WTC11 (cell line): ENCODE results near the gene FGF14. TPM values are rescaled to one million over a fixed set of nuclear protein-coding genes. Genes with fewer than 3 reads are reported as not detected.

Experiments
- ATAC-seq: fragments of 200-7000 bp; cut with Tn5 transposase; 2 replicates; pipeline ENCODE4 v1.10.0; 2021; ENCODE audit warnings: mild to moderate bottlenecking, moderate library complexity
- CTCF ChIA-PET: fragments of 300-600 bp; sonication (Branson Sonifier 250); formaldehyde crosslinking; loops from one replicate; lab custom pipeline; 2021; ENCODE audit warnings: antibody characterized with exemption; lab: Charles Lee
- POLR2A ChIA-PET: fragments of 350-600 bp; sonication (Branson Sonifier 250); formaldehyde crosslinking; loops from one replicate; lab custom pipeline; 2021; ENCODE audit warnings: antibody characterized with exemption; lab: Charles Lee
- DNase-seq: peaks from one replicate; pipeline ENCODE4 v3.0.0; 2021; ENCODE audit warnings: low spot score
- H3K27ac Mint-ChIP-seq: 2 replicates; pipeline ENCODE4 v1.8.0; 2021; ENCODE audit warnings: mixed read lengths
- H3K27me3 Mint-ChIP-seq: 2 replicates; pipeline ENCODE4 v1.8.0; 2021; ENCODE audit warnings: low read depth, mild to moderate bottlenecking, moderate library complexity, mixed read lengths
- H3K36me3 Mint-ChIP-seq: 2 replicates; pipeline ENCODE4 v1.8.0; 2021; ENCODE audit warnings: mixed read lengths
- H3K4me1 Mint-ChIP-seq: 2 replicates; pipeline ENCODE4 v1.8.0; 2022; ENCODE audit warnings: mixed read lengths
- H3K4me3 Mint-ChIP-seq: 2 replicates; pipeline ENCODE4 v1.8.0; 2021; ENCODE audit warnings: mild to moderate bottlenecking, moderate library complexity, mixed read lengths
- H3K9me3 Mint-ChIP-seq: 2 replicates; pipeline ENCODE4 v1.8.0; 2021; ENCODE audit warnings: mixed read lengths
- AFF4 ChIP-seq: sonication (generic); formaldehyde crosslinking; IDR thresholded peaks from 2 replicates; pipeline ENCODE4 v1.8.1; 2023; ENCODE audit warnings: mild to moderate bottlenecking, missing genetic modification reagents, borderline replicate concordance
- ATF1 ChIP-seq: sonication (generic); formaldehyde crosslinking; IDR thresholded peaks from 2 replicates; pipeline ENCODE4 v1.8.1; 2023; ENCODE audit warnings: mild to moderate bottlenecking, moderate library complexity, missing genetic modification reagents
- ATF3 ChIP-seq: sonication (generic); formaldehyde crosslinking; conservative IDR thresholded peaks from 2 replicates; pipeline ENCODE4 v1.8.1; 2022; ENCODE audit warnings: mild to moderate bottlenecking, missing genetic modification reagents
- CBFB ChIP-seq: sonication (generic); formaldehyde crosslinking; IDR thresholded peaks from 2 replicates; pipeline ENCODE4 v1.8.1; 2022; ENCODE audit warnings: mild to moderate bottlenecking, low read depth, missing genetic modification reagents
- ERG ChIP-seq: fragments of 250-450 bp; sonication (Bioruptor Pico); IDR thresholded peaks from 2 replicates; pipeline ENCODE4 v1.8.0; 2021; ENCODE audit warnings: mild to moderate bottlenecking
- FOXP1 ChIP-seq: sonication (generic); formaldehyde crosslinking; IDR thresholded peaks from 2 replicates; pipeline ENCODE4 v1.8.0; 2022; ENCODE audit warnings: missing genetic modification reagents, mild to moderate bottlenecking, moderate library complexity, borderline replicate concordance
- GTF2I ChIP-seq: fragments of 250-450 bp; sonication (Bioruptor Pico); conservative IDR thresholded peaks from 2 replicates; pipeline ENCODE4 v1.4.0; 2021; ENCODE audit warnings: mild to moderate bottlenecking
- JAZF1 ChIP-seq: fragments of 250-450 bp; sonication (Bioruptor Pico); IDR thresholded peaks from 2 replicates; pipeline ENCODE4 v1.9.0; 2021; ENCODE audit warnings: moderate library complexity, mild to moderate bottlenecking, inconsistent platforms
- KAT7 ChIP-seq: sonication (generic); formaldehyde crosslinking; IDR thresholded peaks from 2 replicates; pipeline ENCODE4 v1.8.1; 2023; ENCODE audit warnings: missing genetic modification reagents, mild to moderate bottlenecking, borderline replicate concordance
- MYBL2 ChIP-seq: sonication (generic); formaldehyde crosslinking; IDR thresholded peaks from 2 replicates; pipeline ENCODE4 v1.8.1; 2023; ENCODE audit warnings: mild to moderate bottlenecking, moderate library complexity, missing genetic modification reagents
- NR2C2 ChIP-seq: sonication (generic); formaldehyde crosslinking; IDR thresholded peaks from 2 replicates; pipeline ENCODE4 v1.8.0; 2022; ENCODE audit warnings: mild to moderate bottlenecking, missing genetic modification reagents
- NR3C1 ChIP-seq: sonication (generic); formaldehyde crosslinking; conservative IDR thresholded peaks from 2 replicates; pipeline ENCODE4 v1.8.1; 2023; ENCODE audit warnings: low read depth, mild to moderate bottlenecking, missing genetic modification reagents
- OVOL2 ChIP-seq: fragments of 250-450 bp; sonication (Bioruptor Pico); IDR thresholded peaks from 2 replicates; pipeline ENCODE4 v1.9.0; 2021; ENCODE audit warnings: mild to moderate bottlenecking, borderline replicate concordance
- PREB ChIP-seq: sonication (generic); formaldehyde crosslinking; IDR thresholded peaks from 2 replicates; pipeline ENCODE4 v1.8.1; 2022; ENCODE audit warnings: mild to moderate bottlenecking, missing genetic modification reagents, moderate library complexity, borderline replicate concordance
- STAT6 ChIP-seq: sonication (generic); formaldehyde crosslinking; conservative IDR thresholded peaks from 2 replicates; pipeline ENCODE4 v1.8.1; 2023; ENCODE audit warnings: mild to moderate bottlenecking, low read depth, missing genetic modification reagents, moderate library complexity
- ZBTB21 ChIP-seq: sonication (generic); formaldehyde crosslinking; IDR thresholded peaks from 2 replicates; pipeline ENCODE4 v1.8.1; 2023; ENCODE audit warnings: mild to moderate bottlenecking, missing genetic modification reagents, borderline replicate concordance
- ZNF219 ChIP-seq: sonication (generic); formaldehyde crosslinking; IDR thresholded peaks from 2 replicates; pipeline ENCODE4 v1.8.0; 2023; ENCODE audit warnings: missing genetic modification reagents, mild to moderate bottlenecking, borderline replicate concordance
- ZNF281 ChIP-seq: sonication (generic); formaldehyde crosslinking; IDR thresholded peaks from 2 replicates; pipeline ENCODE4 v1.8.0; 2023; ENCODE audit warnings: mild to moderate bottlenecking, missing genetic modification reagents
- total RNA-seq: library from RNA; stranded (reverse); gene quantifications from 3 replicates; pipeline ENCODE4 v1.2.3, GENCODE V29; 2021

FGF14 gene
- total RNA-seq, 1 experiment from 2014 or later, result 0.28 TPM

GRCh38 chr13:101858860-101859259 is 543.0 kb downstream of the FGF14 start:
- Mint-ChIP-seq H3K9me3 (no peaks in the 10 kb centered on the region), H3K4me1 (no peaks in the 10 kb centered on the region), H3K27me3 (no peaks in the 10 kb centered on the region), H3K4me3 (no peak overlapping the region), H3K27ac (no peak overlapping the region), H3K36me3 (no peaks in the 10 kb centered on the region)
- POLR2A ChIA-PET, result no interaction called here
- DNase-seq (no peak), ATAC-seq (no peak)
- CTCF ChIA-PET, result interaction anchor here (0.7 kb wide), 1 partner anchor 9 kb away, joined by 3 read pairs; no protein-coding TSS in a partner anchor
- TF ChIP-seq GTF2I (CRISPR knock-in tag) (no peak), PREB (CRISPR knock-in tag) (no peak), FOXP1 (no peak), OVOL2 (CRISPR knock-in tag) (no peak), NR3C1 (CRISPR knock-in tag) (no peak), ZBTB21 (CRISPR knock-in tag) (no peak), ZNF219 (CRISPR knock-in tag) (no peak), STAT6 (CRISPR knock-in tag) (no peak), JAZF1 (no peak), ATF1 (CRISPR knock-in tag) (no peak), ATF3 (CRISPR knock-in tag) (no peak), AFF4 (CRISPR knock-in tag) (no peak), NR2C2 (CRISPR knock-in tag) (no peak), MYBL2 (CRISPR knock-in tag) (no peak), KAT7 (CRISPR knock-in tag) (no peak), CBFB (CRISPR knock-in tag) (no peak), ERG (CRISPR knock-in tag) (no peak), ZNF281 (CRISPR knock-in tag) (no peak)
